ENCODE measurements around the gene EPHX1.
"Not testable (repeated sequence)": the region's sequence is repeated elsewhere in the genome, so short reads cannot be mapped to it uniquely, and the experiment has no call there.

EPHX1 gene

GRCh38 chr1:225882694-225883615, 73.0 kb downstream of the EPHX1 start:
- TF ChIP-seq CTCF (IDR thresholded peaks at IDR 0.05; ENCODE audit: low read depth, low read length) = no peak
- peak; percentile 20 for DNase-seq (ENCODE audit: extremely low read depth, low read depth)

DNA sequence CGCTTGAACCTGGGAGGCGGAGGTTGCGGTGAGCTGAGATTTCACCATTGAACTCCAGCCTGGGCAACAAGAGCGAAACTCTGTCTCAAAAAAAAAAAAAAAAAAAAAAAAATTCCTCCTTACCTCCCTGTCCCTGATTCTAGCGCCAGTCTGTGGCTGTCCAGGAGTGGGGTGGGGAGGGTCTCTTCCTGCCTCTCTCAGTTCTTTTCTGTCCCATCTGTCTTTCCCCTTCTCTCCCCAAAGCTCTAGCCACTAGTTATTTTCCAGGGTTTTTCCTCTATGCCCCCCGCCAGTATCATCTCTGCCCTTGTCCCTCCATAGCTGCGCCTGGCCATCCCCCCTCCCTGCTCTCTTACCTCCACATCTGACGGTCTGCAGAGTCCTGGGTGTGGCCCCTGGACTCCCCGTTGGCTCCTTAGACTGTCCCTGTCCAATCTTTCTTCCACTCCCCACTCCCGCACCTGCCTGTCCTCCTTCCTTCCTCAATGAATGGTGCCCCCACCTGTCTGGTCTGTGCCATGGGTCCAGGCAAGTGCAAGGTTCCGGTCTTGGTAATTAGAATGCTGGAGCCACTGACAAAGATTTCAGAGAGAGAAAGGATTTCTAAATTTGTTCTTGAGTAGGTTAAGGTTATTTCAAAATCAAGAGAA, 73.8 kb downstream of the EPHX1 start:
- TF ChIP-seq CTCF (IDR thresholded peaks at IDR 0.05; ENCODE audit: low read depth, low read length) = no peak
- no peak for DNase-seq (ENCODE audit: extremely low read depth, low read depth)

GRCh38 chr1:225885336-225885735, 75.4 kb downstream of the EPHX1 start:
- DNase-seq (ENCODE audit: extremely low read depth, low read depth) = no peak
- TF ChIP-seq CTCF (IDR thresholded peaks at IDR 0.05; ENCODE audit: low read depth, low read length) = no peak

GRCh38 chr1:225886159-225887029, 76.5 kb downstream of the EPHX1 start:
- no peak for DNase-seq (ENCODE audit: extremely low read depth, low read depth)
- no peak for TF ChIP-seq CTCF (IDR thresholded peaks at IDR 0.05; ENCODE audit: low read depth, low read length)

DNA sequence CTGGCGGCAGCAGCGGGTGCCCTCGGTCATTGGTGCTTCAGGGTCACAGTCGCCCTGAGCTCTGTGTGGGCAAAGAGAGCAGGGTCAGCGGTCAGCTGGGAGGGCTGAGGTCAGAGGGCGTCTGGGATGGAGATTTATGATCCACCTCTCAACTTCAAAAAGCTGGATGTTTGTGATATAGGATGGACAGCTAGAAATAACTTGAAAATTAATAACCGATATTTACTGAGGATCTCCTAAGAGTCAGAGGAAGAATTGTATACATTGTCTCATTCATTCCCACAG, 77.0 kb downstream of the EPHX1 start:
- no peak for DNase-seq (ENCODE audit: extremely low read depth, low read depth)
- no peak for TF ChIP-seq CTCF (IDR thresholded peaks at IDR 0.05; ENCODE audit: low read depth, low read length)

GRCh38 chr1:225887554-225888288, 77.8 kb downstream of the EPHX1 start:
- DNase-seq (ENCODE audit: extremely low read depth, low read depth) = not testable (repeated sequence)

- TF ChIP-seq CTCF (IDR thresholded peaks at IDR 0.05; ENCODE audit: low read depth, low read length) = no peak
- DNase-seq (ENCODE audit: extremely low read depth, low read depth) = no peak
Observed at GRCh38 chr1:225888289-225888897, 78.5 kb downstream of the EPHX1 start.
